ENCODE results near the gene TMPRSS9. TPM values are rescaled to one million over a fixed set of nuclear protein-coding genes. Genes with fewer than 3 reads are reported as not detected.

The TMPRSS9 gene
- total and polyA plus RNA-seq, 2 of the 13 experiments (the other 11 are each of a cell fraction or from before 2014, with no cell fraction given) = 2.5 to 5.2 TPM

GRCh38 chr19:2334426-2334825 is 25.6 kb upstream of the TMPRSS9 start:
- DNase-seq (ENCODE audit: low spot score) = no peak
- no peak for ATAC-seq
- H3K4me1 ChIP-seq (ENCODE audit: insufficient read depth, low read length) = peaks cover 51% of the 10 kb centered on the region
- in situ Hi-C loops (cut with HindIII; ENCODE audit: extremely low pct_ligation_motif_present, low pct_unique_long_range_greater_than_20kb) (no loop called here), intact Hi-C loops (cut with micrococcal nuclease; ENCODE audit: unreplicated experiment) (no loop called here)
- no TSS peak for BruUV-seq (replicated peaks)
- peaks cover 8% of the 10 kb centered on the region; the same call in 1 of the 2 replicates for H4K20me1 ChIP-seq (ENCODE audit: insufficient read depth, low read length)
- H3K27me3 ChIP-seq (ENCODE audit: control insufficient read depth in 1 of 2, insufficient read depth in 2 of 2, low read length in 2 of 2) = no peaks in the 10 kb centered on the region
- no peak overlapping the region for H2AFZ ChIP-seq (ENCODE audit: low read length)
- no peak for FAIRE-seq
- TF ChIP-seq FOXJ3 (CRISPR knock-in tag; IDR thresholded peaks at IDR 0.05; ENCODE audit: borderline replicate concordance) = no peak
- TF ChIP-seq WIZ (CRISPR knock-in tag; IDR thresholded peaks at IDR 0.05) = no peak
- TF ChIP-seq ZNF350 (CRISPR knock-in tag; IDR thresholded peaks at IDR 0.05; ENCODE audit: borderline replicate concordance, low read depth) = no peak
- H3K9me3 ChIP-seq (ENCODE audit: low read length) = no peaks in the 10 kb centered on the region
- peaks cover 13% of the 10 kb centered on the region for H3K79me2 ChIP-seq (ENCODE audit: insufficient read depth, low read length)
- H3K4me3 ChIP-seq (replicated peaks in 1 of 3; ENCODE audit: insufficient read depth in 1 of 3, low read depth in 2 of 3, low read length in 3 of 3) = no peak overlapping the region
- H3K4me2 ChIP-seq (ENCODE audit: low read depth, low read length) = no peak overlapping the region
- no peak overlapping the region for H3K27ac ChIP-seq (ENCODE audit: extremely low read length, insufficient read depth, low read length)
- POLR2A ChIA-PET = interaction anchor here (1.2 kb wide), 1 partner anchor 142 kb away, joined by 3 read pairs; no protein-coding TSS in a partner anchor
- WGBS (ENCODE audit: low lambda C conversion rate) = 91% methylated on average over 17 of the region's 27 CpGs
- no peak overlapping the region for H3K9ac ChIP-seq (ENCODE audit: insufficient read depth, low read depth, low read length)
- H3K36me3 ChIP-seq (replicated peaks in 1 of 2; ENCODE audit: control insufficient read depth in 1 of 2, insufficient read depth in 2 of 2, low read length in 2 of 2) = no peaks in the 10 kb centered on the region; a peak in 1 of 5 replicates
- CTCF ChIA-PET (ENCODE audit: low intra/inter-chr PET ratio, low total read pairs) = no interaction called here

- H3K27ac ChIP-seq (ENCODE audit: extremely low read length, insufficient read depth, low read length) = no peak overlapping the region
Observed at GRCh38 chr19:2334986-2335846, 24.8 kb upstream of the TMPRSS9 start.

More at GRCh38 chr19:2334986-2335846, 24.8 kb upstream of the TMPRSS9 start:
- 93% methylated on average over 24 of the region's 26 CpGs for WGBS (ENCODE audit: low lambda C conversion rate)
- H3K36me3 ChIP-seq (replicated peaks in 1 of 2; ENCODE audit: control insufficient read depth in 1 of 2, insufficient read depth in 2 of 2, low read length in 2 of 2) = no peaks in the 10 kb centered on the region; a peak in 1 of 5 replicates
- H3K9me3 ChIP-seq (ENCODE audit: low read length) = no peaks in the 10 kb centered on the region
- no peaks in the 10 kb centered on the region for H3K27me3 ChIP-seq (ENCODE audit: control insufficient read depth in 1 of 2, insufficient read depth in 2 of 2, low read length in 2 of 2)
- peaks cover 6% of the 10 kb centered on the region; the same call in 1 of the 2 replicates for H4K20me1 ChIP-seq (ENCODE audit: insufficient read depth, low read length)
- in situ Hi-C loops (cut with HindIII; ENCODE audit: extremely low pct_ligation_motif_present, low pct_unique_long_range_greater_than_20kb) (no loop called here), intact Hi-C loops (cut with micrococcal nuclease; ENCODE audit: unreplicated experiment) (no loop called here)
- H3K4me3 ChIP-seq (replicated peaks in 1 of 3; ENCODE audit: insufficient read depth in 1 of 3, low read depth in 2 of 3, low read length in 3 of 3) = no peak overlapping the region
- no peak for FAIRE-seq
- CTCF ChIA-PET (ENCODE audit: low intra/inter-chr PET ratio, low total read pairs) = no interaction called here
- H3K4me1 ChIP-seq (ENCODE audit: insufficient read depth, low read length) = peaks cover 44% of the 10 kb centered on the region
- H2AFZ ChIP-seq (ENCODE audit: low read length) = no peak overlapping the region
- no peak overlapping the region for H3K9ac ChIP-seq (ENCODE audit: insufficient read depth, low read depth, low read length)
- no peak overlapping the region for H3K4me2 ChIP-seq (ENCODE audit: low read depth, low read length)
- DNase-seq (ENCODE audit: low spot score) = no peak
- TF ChIP-seq ZSCAN21 (CRISPR knock-in tag; IDR thresholded peaks at IDR 0.05; ENCODE audit: borderline replicate concordance) = no peak
- TF ChIP-seq PCBP1 (IDR thresholded peaks at IDR 0.05; ENCODE audit: borderline replicate concordance, low read depth, low read length) = 0 out of 2 replicates have a peak, but pooled peaks have one; percentile 23
- no TSS peak for BruUV-seq (replicated peaks)
- POLR2A ChIA-PET = no interaction called here
- no peak for ATAC-seq
- H3K79me2 ChIP-seq (ENCODE audit: insufficient read depth, low read length) = peaks cover 10% of the 10 kb centered on the region
